Measurements from ENCODE around the gene CEP250.

- TF ChIP-seq POLR2A (IDR thresholded peaks at IDR 0.05; ENCODE audit: low read depth, low read length) (no peak), POLR2AphosphoS5 (IDR thresholded peaks at IDR 0.05; ENCODE audit: low read depth, low read length) (no peak), TAF1 (IDR thresholded peaks at IDR 0.05; ENCODE audit: low read depth, low read length) (no peak)
These were observed 101.5 kb downstream of the CEP250 start for GRCh38 chr20:35556871-35557270.

Data from GM12891 (cell line).